Osteoblast (primary cell): ENCODE results near the gene RAB10. TPM values are rescaled to one million over a fixed set of nuclear protein-coding genes. Genes with fewer than 3 reads are reported as not detected.

Source experiments
- DNase-seq: peaks from one replicate; pipeline ENCODE4 v3.0.0; 2011; ENCODE audit warnings: low spot score, mixed read lengths; ENCODE audit not compliant: insufficient read length; ENCODE audit errors: missing footprints
- H2AFZ ChIP-seq: 2 replicates; pipeline ENCODE4 v1.6.0; 2011; ENCODE audit warnings: mild to moderate bottlenecking, low read length
- H3K27ac ChIP-seq: 2 replicates; pipeline ENCODE4 v1.5.1; 2011; ENCODE audit warnings: mild to moderate bottlenecking, low read depth, low read length, moderate library complexity
- H3K27me3 ChIP-seq: 2 replicates; pipeline ENCODE4 v1.6.0; 2012; ENCODE audit warnings: mild to moderate bottlenecking, control low read depth, inconsistent platforms, low read length, moderate library complexity; ENCODE audit not compliant: insufficient read depth
- H3K36me3 ChIP-seq: 2 replicates; pipeline ENCODE4 v1.5.1; 2011; ENCODE audit warnings: mild to moderate bottlenecking, low read length, control low read depth, moderate library complexity; ENCODE audit not compliant: insufficient read depth
- H3K4me1 ChIP-seq: 2 replicates; pipeline ENCODE4 v1.5.1; 2011; ENCODE audit warnings: mild to moderate bottlenecking, low read length, control low read depth, moderate library complexity; ENCODE audit not compliant: insufficient read depth
- H3K4me2 ChIP-seq: 2 replicates; pipeline ENCODE4 v1.6.0; 2011; ENCODE audit warnings: mild to moderate bottlenecking, low read length; ENCODE audit not compliant: insufficient read depth
- H3K4me3 ChIP-seq: fragments of 200-600 bp; sonication (generic); 3 replicates; pipeline ENCODE4 v1.5.1; 2012; ENCODE audit warnings: mild to moderate bottlenecking, low read length, inconsistent platforms; ENCODE audit not compliant: insufficient read depth
- H3K79me2 ChIP-seq: 2 replicates; pipeline ENCODE4 v1.6.0; 2012; ENCODE audit warnings: mild to moderate bottlenecking, low read length, control low read depth, inconsistent platforms; ENCODE audit not compliant: insufficient read depth
- H3K9me3 ChIP-seq: 2 replicates; pipeline ENCODE4 v1.5.1; 2011; ENCODE audit warnings: low read depth, low read length, control low read depth
- H4K20me1 ChIP-seq: 2 replicates; pipeline ENCODE4 v1.6.0; 2012; ENCODE audit warnings: mild to moderate bottlenecking, low read length, control low read depth; ENCODE audit not compliant: insufficient read depth
- total RNA-seq: library from RNA; depleted of rRNA; stranded (reverse); fragments of >200 nt; gene quantifications from 2 replicates; pipeline ENCODE4 v1.2.3, GENCODE V29; 2012
- TF ChIP-seq, protein P1 (sequence below): IDR thresholded peaks from 2 replicates; pipeline ENCODE4 v1.5.1; 2011; ENCODE audit warnings: mild to moderate bottlenecking, low read depth, low read length, moderate library complexity; ENCODE audit errors: extremely low read depth

RAB10 gene
- total RNA-seq, 1 donor: 151 TPM

DNA sequence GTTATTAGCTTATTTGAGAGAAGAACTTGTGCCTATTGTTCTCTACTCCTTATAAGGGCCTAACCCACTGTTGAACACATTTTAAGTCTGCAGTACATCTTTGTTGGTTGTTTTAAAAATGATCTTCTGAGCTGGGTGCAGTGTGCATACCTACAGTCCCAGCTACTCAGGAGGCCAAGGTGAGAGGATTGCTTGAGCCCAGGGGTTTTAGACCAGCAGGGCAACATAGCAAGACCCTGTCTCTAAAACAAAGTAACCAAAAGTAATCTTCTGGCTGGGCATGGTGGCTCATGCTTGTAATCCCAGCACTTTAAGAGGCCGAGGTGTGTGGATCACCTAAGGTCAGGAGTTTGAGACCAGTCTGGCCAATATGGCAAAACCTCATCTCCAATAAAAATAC is 25.8 kb upstream of the RAB10 start:
- TF ChIP-seq, protein P1, sequence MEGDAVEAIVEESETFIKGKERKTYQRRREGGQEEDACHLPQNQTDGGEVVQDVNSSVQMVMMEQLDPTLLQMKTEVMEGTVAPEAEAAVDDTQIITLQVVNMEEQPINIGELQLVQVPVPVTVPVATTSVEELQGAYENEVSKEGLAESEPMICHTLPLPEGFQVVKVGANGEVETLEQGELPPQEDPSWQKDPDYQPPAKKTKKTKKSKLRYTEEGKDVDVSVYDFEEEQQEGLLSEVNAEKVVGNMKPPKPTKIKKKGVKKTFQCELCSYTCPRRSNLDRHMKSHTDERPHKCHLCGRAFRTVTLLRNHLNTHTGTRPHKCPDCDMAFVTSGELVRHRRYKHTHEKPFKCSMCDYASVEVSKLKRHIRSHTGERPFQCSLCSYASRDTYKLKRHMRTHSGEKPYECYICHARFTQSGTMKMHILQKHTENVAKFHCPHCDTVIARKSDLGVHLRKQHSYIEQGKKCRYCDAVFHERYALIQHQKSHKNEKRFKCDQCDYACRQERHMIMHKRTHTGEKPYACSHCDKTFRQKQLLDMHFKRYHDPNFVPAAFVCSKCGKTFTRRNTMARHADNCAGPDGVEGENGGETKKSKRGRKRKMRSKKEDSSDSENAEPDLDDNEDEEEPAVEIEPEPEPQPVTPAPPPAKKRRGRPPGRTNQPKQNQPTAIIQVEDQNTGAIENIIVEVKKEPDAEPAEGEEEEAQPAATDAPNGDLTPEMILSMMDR: no peak
- peaks cover 22% of the 10 kb centered on the region for H3K4me1 ChIP-seq
- H3K4me2 ChIP-seq: no peak overlapping the region
- no peaks in the 10 kb centered on the region for H3K27me3 ChIP-seq
- no peak for DNase-seq
- no peaks in the 10 kb centered on the region for H4K20me1 ChIP-seq
- H3K4me3 ChIP-seq: no peak overlapping the region
- peak overlapping the region; percentile 67 for H3K27ac ChIP-seq
- no peak overlapping the region for H2AFZ ChIP-seq
- H3K36me3 ChIP-seq: no peaks in the 10 kb centered on the region
- no peaks in the 10 kb centered on the region for H3K9me3 ChIP-seq
- H3K79me2 ChIP-seq: no peaks in the 10 kb centered on the region

DNA sequence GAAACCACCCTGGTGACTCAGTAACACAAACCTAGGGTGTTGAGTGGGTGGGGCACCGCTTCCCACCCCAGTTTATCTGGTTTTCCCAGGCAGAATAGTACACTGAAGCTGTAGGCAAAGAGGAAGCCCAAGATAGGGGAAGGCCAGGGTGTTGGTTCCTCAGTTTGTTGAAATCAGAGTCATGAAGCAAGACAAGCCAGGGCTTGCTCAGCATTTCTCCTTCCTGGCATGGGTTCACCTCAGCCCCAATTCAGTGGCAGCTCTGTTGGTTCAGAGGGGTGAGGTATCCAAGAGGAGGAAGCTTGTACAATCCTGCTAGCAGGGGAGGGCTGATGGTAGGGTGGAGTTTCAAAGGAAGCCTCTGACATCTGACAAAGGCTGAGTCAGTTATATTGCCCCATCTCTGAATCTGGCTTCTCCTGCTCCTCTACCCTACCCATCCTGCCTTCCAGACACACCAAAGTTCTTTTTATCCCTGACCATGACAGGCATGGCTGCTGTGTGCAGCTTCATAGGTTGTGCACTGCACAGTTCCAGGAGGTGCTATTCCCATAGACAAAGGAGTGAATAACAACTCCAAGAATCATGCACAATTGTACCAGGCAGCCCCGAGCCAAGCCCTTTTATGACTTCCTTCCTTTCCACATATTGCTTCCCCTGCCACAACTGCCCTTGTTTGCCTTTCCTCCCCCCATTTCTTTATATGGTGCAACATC is 24.9 kb upstream of the RAB10 start:
- H3K4me2 ChIP-seq: peak overlapping the region; percentile 7

DNA sequence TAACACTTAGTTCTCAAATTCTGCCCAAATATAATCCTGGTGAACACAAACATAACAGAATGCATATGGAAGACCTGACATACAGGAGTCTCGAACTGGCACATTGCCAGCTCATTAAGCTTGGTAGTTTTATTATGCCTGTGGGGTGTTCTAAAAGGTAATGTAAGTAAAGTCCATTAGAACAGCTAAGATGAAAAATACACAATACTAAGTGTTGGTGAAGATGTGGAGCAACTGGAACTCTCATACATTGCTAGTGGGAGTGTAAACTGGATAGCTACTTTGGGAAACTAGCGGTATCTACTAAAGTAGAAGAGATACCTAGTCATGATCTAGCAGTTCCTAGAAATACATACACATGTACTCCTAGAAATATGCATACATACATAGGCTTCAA is 24.3 kb upstream of the RAB10 start:
- H3K9me3 ChIP-seq: no peaks in the 10 kb centered on the region
- H2AFZ ChIP-seq: no peak overlapping the region
- peak overlapping the region; percentile 7 for H3K4me2 ChIP-seq
- no peak overlapping the region for H3K4me3 ChIP-seq
- H3K4me1 ChIP-seq: peaks cover 22% of the 10 kb centered on the region
- TF ChIP-seq, protein P1: no peak
- H4K20me1 ChIP-seq: no peaks in the 10 kb centered on the region
- no peak for DNase-seq
- no peaks in the 10 kb centered on the region for H3K79me2 ChIP-seq
- no peaks in the 10 kb centered on the region for H3K27me3 ChIP-seq
- H3K36me3 ChIP-seq: no peaks in the 10 kb centered on the region
- peak overlapping the region; percentile 67 for H3K27ac ChIP-seq

More for the DNA sequence above, 24.9 kb upstream of the RAB10 start:
- Histone ChIP-seq H3K4me3 (no peak overlapping the region), H4K20me1 (no peaks in the 10 kb centered on the region), H3K4me1 (peaks cover 22% of the 10 kb centered on the region), H3K9me3 (no peaks in the 10 kb centered on the region), H3K79me2 (no peaks in the 10 kb centered on the region), H2AFZ (peak overlapping the region; percentile 88), H3K27ac (peak overlapping the region; percentile 67), H3K36me3 (no peaks in the 10 kb centered on the region), H3K27me3 (no peaks in the 10 kb centered on the region)
- DNase-seq: peak; percentile 90
- TF ChIP-seq, protein P1: no peak

DNA sequence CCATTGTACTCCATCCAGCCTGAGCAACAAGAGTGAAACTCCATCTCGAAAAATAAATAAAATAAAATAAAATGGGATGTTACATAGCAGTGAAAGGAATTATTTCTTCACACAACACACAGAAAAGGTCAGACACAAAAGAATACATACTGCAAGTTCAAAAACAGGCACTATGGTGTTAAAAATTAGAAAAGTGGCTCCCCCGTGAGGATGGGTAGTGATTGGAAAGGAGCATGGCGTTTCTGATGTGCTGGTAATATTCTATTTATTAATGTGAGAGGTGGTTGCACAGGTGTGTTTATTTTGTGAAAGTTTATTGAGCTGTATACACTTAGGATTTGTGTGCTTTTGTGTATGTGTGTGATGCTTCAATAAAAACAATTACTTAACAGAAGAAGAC is 22.9 kb upstream of the RAB10 start:
- TF ChIP-seq, protein P1: no peak
- H3K79me2 ChIP-seq: no peaks in the 10 kb centered on the region
- H2AFZ ChIP-seq: no peak overlapping the region
- H3K4me1 ChIP-seq: peaks cover 22% of the 10 kb centered on the region
- H3K9me3 ChIP-seq: no peaks in the 10 kb centered on the region
- no peak overlapping the region for H3K4me3 ChIP-seq
- no peak overlapping the region for H3K4me2 ChIP-seq
- no peak overlapping the region for H3K27ac ChIP-seq
- H4K20me1 ChIP-seq: no peaks in the 10 kb centered on the region
- DNase-seq: no peak
- H3K36me3 ChIP-seq: no peaks in the 10 kb centered on the region
- H3K27me3 ChIP-seq: no peaks in the 10 kb centered on the region
